GM21360 (cell line): ENCODE measurements around the gene MTAP.

Source experiments
- ATAC-seq: cut with Tn5 transposase; IDR thresholded peaks from one replicate; pipeline ENCODE4 v1.9.1; 2021; ENCODE audit warnings: mild to moderate bottlenecking, moderate library complexity; ENCODE audit not compliant: unreplicated experiment

The MTAP gene

GRCh38 chr9:21802418-21803000 lies at the start of gene MTAP:
TSS of gene MTAP (plus strand) at chr9:21802636. CDS start at chr9:21802749, 113 bp downstream.
- peak; percentile 90 for ATAC-seq

- ATAC-seq: no peak
These were observed 48.9 kb upstream of the MTAP start for GRCh38 chr9:21753523-21753922.

DNA sequence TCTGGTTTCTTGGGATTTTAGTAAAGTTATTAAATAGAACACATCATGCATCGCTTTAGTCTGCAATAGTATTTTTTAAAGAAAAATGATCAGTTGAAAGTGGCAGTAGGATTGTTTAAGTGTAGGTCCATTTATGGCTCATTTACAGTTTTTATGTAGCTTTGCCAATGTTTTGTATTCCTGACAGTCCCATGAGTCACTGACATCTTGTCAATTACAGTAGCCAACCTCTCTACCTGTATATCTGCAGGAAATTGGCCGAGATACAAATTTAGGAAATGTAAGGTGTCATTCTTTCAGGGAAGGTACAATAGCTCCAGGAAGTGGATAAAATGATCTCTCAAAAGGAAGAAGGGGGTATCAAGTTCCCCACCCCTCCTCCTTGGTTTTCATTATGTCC lies 47.7 kb upstream of the MTAP start:
- ATAC-seq: no peak

GRCh38 chr9:21758540-21758939 lies 43.9 kb upstream of the MTAP start:
- ATAC-seq: no peak

- ATAC-seq: peak; percentile 94
These were observed 41.0 kb upstream of the MTAP start for GRCh38 chr9:21761309-21761901.

- no peak for ATAC-seq
These were observed 40.4 kb upstream of the MTAP start for GRCh38 chr9:21762064-21762463.

DNA sequence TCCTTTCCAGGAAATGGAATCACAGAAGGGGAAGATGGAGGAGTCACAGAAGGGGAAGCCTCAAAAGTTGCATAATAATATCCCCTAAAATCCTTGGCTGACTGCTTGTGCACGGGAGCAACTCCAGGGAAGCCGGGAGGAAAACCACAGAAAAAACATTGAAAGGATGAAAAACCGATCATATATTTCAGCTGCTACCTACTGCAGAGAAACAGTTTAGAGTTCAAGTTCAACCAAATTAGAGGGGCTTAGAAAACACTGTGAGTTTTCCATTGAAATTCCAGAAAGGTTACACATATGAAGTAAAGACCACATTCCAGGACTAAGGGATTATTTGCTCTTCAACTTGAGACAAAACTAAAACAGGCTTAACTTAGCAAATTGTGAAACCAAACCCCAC lies 37.6 kb upstream of the MTAP start:
- ATAC-seq: no peak

- no peak for ATAC-seq
These were observed 36.3 kb upstream of the MTAP start for GRCh38 chr9:21766096-21766495.

- ATAC-seq: no peak
These were observed 31.4 kb upstream of the MTAP start for GRCh38 chr9:21770871-21771560.

DNA sequence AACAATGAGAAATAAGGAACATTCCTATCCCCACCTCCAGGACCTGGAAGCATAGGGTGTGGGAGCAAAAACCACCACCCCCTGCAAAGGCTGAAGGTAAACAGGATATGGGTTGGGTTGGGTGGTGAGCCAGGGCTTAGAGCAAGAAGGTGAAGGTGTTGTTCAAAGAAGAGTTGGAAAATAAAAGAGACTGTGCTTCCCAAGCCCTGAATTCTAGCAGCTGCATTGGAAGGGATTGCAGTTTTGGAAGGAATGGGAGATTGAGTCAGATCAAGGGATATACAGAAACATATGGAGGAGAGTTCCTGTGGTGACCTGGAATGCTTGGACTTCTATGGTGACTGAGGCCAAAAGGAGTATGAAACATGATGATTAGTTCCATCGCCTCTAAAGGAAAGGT lies 24.7 kb upstream of the MTAP start:
- ATAC-seq: no peak

- no peak for ATAC-seq
These were observed 24.1 kb upstream of the MTAP start for GRCh38 chr9:21778304-21778703.

- ATAC-seq: no peak
These were observed 23.0 kb upstream of the MTAP start for GRCh38 chr9:21779397-21779796.

GRCh38 chr9:21781656-21782055 lies 20.8 kb upstream of the MTAP start:
- ATAC-seq: no peak

- ATAC-seq: no peak
These were observed 20.2 kb upstream of the MTAP start for GRCh38 chr9:21782205-21782604.

- ATAC-seq: no peak
These were observed 13.7 kb upstream of the MTAP start for GRCh38 chr9:21788752-21789151.

DNA sequence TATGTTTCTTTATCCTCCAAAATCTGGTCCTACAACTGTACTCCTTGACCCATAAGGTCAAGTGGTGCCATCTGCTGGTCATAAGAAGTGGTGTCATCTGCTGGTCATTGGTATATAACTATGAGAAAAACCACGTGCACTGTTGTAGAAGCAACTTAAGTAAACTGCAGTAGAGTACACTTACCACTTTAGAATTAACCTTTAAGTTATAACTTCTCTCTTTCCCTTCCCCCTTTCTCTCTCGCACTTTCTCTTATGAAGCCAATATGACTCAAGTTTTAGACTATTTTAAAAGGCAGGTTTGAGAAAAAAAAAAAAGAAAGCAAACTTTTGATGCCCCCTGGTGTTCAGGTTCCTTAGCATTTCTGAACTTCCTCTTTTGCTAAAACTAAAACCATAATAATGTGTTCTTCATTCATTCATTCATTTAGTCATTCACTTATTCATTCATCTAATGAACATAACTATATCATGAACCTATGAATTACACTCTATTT lies 12.8 kb upstream of the MTAP start:
- ATAC-seq: peak; percentile 97

- no peak for ATAC-seq
These were observed 7.0 kb upstream of the MTAP start for GRCh38 chr9:21795483-21795882.

DNA sequence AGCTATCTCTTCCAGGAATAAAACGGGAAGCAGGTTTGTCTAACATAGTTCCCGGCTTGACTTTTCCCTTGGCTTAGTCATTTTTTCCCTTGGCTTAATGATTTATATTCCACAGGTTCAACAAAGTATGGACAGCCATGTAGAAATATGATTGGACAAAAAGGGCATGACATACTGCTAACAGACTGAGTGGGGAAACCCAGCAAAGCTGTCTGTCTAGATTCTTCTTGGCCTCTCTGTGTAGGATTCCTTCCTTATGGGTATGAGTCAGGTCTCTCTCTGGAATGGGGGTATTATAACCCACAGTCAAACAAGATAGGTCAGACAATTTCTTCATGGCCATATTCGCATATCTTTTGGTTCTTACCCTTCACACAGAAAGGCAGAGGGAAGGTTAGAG lies 5.7 kb upstream of the MTAP start:
- no peak for ATAC-seq

GRCh38 chr9:21800931-21801682 lies 1.3 kb upstream of the MTAP start:
- ATAC-seq: no peak

- ATAC-seq: peak; percentile 8
These were observed 586 bp upstream of the MTAP start for GRCh38 chr9:21801683-21802417.

GRCh38 chr9:21803649-21804048 lies 1.2 kb downstream of the MTAP start:
- no peak for ATAC-seq
